GM18873 (cell line): Measurements from ENCODE around the gene MYO1D.

Source experiments
- ATAC-seq: cut with Tn5 transposase; IDR thresholded peaks from one replicate; pipeline ENCODE4 v1.9.1; 2021; ENCODE audit warnings: mild to moderate bottlenecking, moderate library complexity, moderate number of reproducible peaks; ENCODE audit not compliant: unreplicated experiment, low FRiP score

MYO1D gene

GRCh38 chr17:32786169-32786568 is 90.8 kb downstream of the MYO1D start:
- ATAC-seq = no peak

GRCh38 chr17:32784113-32784512 is 92.8 kb downstream of the MYO1D start:
- ATAC-seq = no peak

GRCh38 chr17:32783602-32784001 is 93.3 kb downstream of the MYO1D start:
- no peak for ATAC-seq

- no peak for ATAC-seq
These were observed 96.2 kb downstream of the MYO1D start for GRCh38 chr17:32780721-32781120.

- no peak for ATAC-seq
These were observed 99.0 kb downstream of the MYO1D start for GRCh38 chr17:32777922-32778321.

GRCh38 chr17:32777436-32777835 is 99.5 kb downstream of the MYO1D start:
- no peak for ATAC-seq

- ATAC-seq = no peak
These were observed 102.2 kb downstream of the MYO1D start for GRCh38 chr17:32774695-32775084.

GRCh38 chr17:32773856-32774694 is 102.8 kb downstream of the MYO1D start:
- no peak for ATAC-seq

- ATAC-seq = no peak
These were observed 104.4 kb downstream of the MYO1D start for GRCh38 chr17:32772453-32773025.

GRCh38 chr17:32771396-32771795 is 105.5 kb downstream of the MYO1D start:
- no peak for ATAC-seq

GRCh38 chr17:32769846-32770245 is 107.1 kb downstream of the MYO1D start:
- ATAC-seq = no peak

- no peak for ATAC-seq
These were observed 113.0 kb downstream of the MYO1D start for GRCh38 chr17:32763855-32764439.

- ATAC-seq = no peak
These were observed 117.4 kb downstream of the MYO1D start for GRCh38 chr17:32759476-32759875.

GRCh38 chr17:32757963-32758362 is 119.0 kb downstream of the MYO1D start:
- ATAC-seq = no peak

GRCh38 chr17:32756696-32757095 is 120.2 kb downstream of the MYO1D start:
- ATAC-seq = no peak

- no peak for ATAC-seq
These were observed 121.7 kb downstream of the MYO1D start for GRCh38 chr17:32755045-32755805.

GRCh38 chr17:32752934-32753333 is 124.0 kb downstream of the MYO1D start:
- no peak for ATAC-seq

- no peak for ATAC-seq
These were observed 129.1 kb downstream of the MYO1D start for GRCh38 chr17:32747856-32748255.

GRCh38 chr17:32746698-32747097 is 130.2 kb downstream of the MYO1D start:
- ATAC-seq = no peak

- ATAC-seq = no peak
These were observed 130.6 kb downstream of the MYO1D start for GRCh38 chr17:32746280-32746679.
